HEK293 (cell line): Measurements from ENCODE around the gene CCDC146.

Source experiments
- CTCF ChIA-PET: fragments of 350-600 bp; formaldehyde crosslinking; extraction: SDS; loops from one replicate; lab custom pipeline; 2021; ENCODE audit warnings: antibody characterized with exemption; lab: Yijun Ruan, JAX
- POLR2A ChIA-PET: fragments of 300-600 bp; formaldehyde crosslinking; extraction: SDS; loops from one replicate; lab custom pipeline; 2020; ENCODE audit warnings: antibody characterized with exemption, inconsistent platforms; lab: Yijun Ruan, JAX
- H3K27ac ChIP-seq: fragments of 200-500 bp; sonication (Bioruptor generic); 2 replicates; pipeline ENCODE4 v1.5.1; 2014; ENCODE audit warnings: low read depth, low read length, control low read depth, inconsistent platforms; ENCODE audit errors: extremely low read depth
- H3K36me3 ChIP-seq, 2 experiments: fragments of 200-500 bp in 1 of 2; sonication (Bioruptor generic) in 1 of 2; 1 replicate in 1 of 2; 2 replicates in 1 of 2; pipeline ENCODE4 v1.5.1; 2014 to 2017; ENCODE audit warnings: inconsistent platforms in 2 of 2, low read length in 2 of 2; ENCODE audit not compliant: control insufficient read depth in 2 of 2, insufficient read depth in 1 of 2
- H3K4me1 ChIP-seq: fragments of 200-500 bp; sonication (Bioruptor generic); 2 replicates; pipeline ENCODE4 v1.5.1; 2014; ENCODE audit warnings: mild to moderate bottlenecking, low read length, inconsistent platforms; ENCODE audit not compliant: control insufficient read depth, insufficient read depth
- H3K4me3 ChIP-seq: 2 replicates; pipeline ENCODE4 v1.5.1; 2011; ENCODE audit warnings: low read depth, mild to moderate bottlenecking, control low read depth, low read length, moderate library complexity
- H3K9me3 ChIP-seq: fragments of 200-500 bp; sonication (Bioruptor generic); 2 replicates; pipeline ENCODE4 v1.5.1; 2014; ENCODE audit warnings: low read depth, low read length, inconsistent platforms; ENCODE audit not compliant: control insufficient read depth, insufficient read depth
- BCL11B ChIP-seq: fragments of 450-650 bp; formaldehyde crosslinking; IDR thresholded peaks from 2 replicates; pipeline ENCODE4 v1.5.1; 2016; ENCODE audit warnings: low read depth, missing biosample characterization, missing genetic modification characterization
- GLIS1 ChIP-seq: fragments of 450-650 bp; formaldehyde crosslinking; IDR thresholded peaks from 2 replicates; pipeline ENCODE4 v1.5.1; 2016; ENCODE audit warnings: missing biosample characterization, missing genetic modification characterization
- TRIM28 ChIP-seq: IDR thresholded peaks from 2 replicates; pipeline ENCODE4 v1.6.1; 2011; ENCODE audit warnings: low read length, control low read depth, borderline replicate concordance
- ZIC2 ChIP-seq: fragments of 450-650 bp; formaldehyde crosslinking; IDR thresholded peaks from 2 replicates; pipeline ENCODE4 v1.5.1; 2016; ENCODE audit warnings: missing biosample characterization, missing genetic modification characterization
- ZNF140 ChIP-seq: fragments of 450-650 bp; formaldehyde crosslinking; IDR thresholded peaks from 2 replicates; pipeline ENCODE4 v1.5.1; 2016; ENCODE audit warnings: missing biosample characterization, missing genetic modification characterization
- ZNF37A ChIP-seq: fragments of 450-650 bp; IDR thresholded peaks from 2 replicates; pipeline ENCODE4 v1.5.1; 2018; ENCODE audit warnings: missing biosample characterization, missing genetic modification characterization
- ZNF416 ChIP-seq: fragments of 450-650 bp; formaldehyde crosslinking; IDR thresholded peaks from 2 replicates; pipeline ENCODE4 v1.5.1; 2016; ENCODE audit warnings: missing biosample characterization, missing genetic modification characterization
- ZNF433 ChIP-seq: fragments of 450-650 bp; formaldehyde crosslinking; IDR thresholded peaks from 2 replicates; pipeline ENCODE4 v1.5.1; 2016; ENCODE audit warnings: missing biosample characterization, missing genetic modification characterization, low read depth
- ZNF664 ChIP-seq: fragments of 450-650 bp; formaldehyde crosslinking; IDR thresholded peaks from 2 replicates; pipeline ENCODE4 v1.5.1; 2016; ENCODE audit warnings: missing biosample characterization, missing genetic modification characterization
- ZNF830 ChIP-seq: fragments of 450-650 bp; IDR thresholded peaks from 2 replicates; pipeline ENCODE4 v1.5.0; 2018; ENCODE audit warnings: missing biosample characterization, missing genetic modification characterization, low read depth, mild to moderate bottlenecking, moderate library complexity
- ZSCAN16 ChIP-seq: fragments of 450-650 bp; formaldehyde crosslinking; IDR thresholded peaks from 2 replicates; pipeline ENCODE4 v1.5.1; 2016; ENCODE audit warnings: missing biosample characterization, missing genetic modification characterization
- ZXDB ChIP-seq: fragments of 450-650 bp; formaldehyde crosslinking; IDR thresholded peaks from 2 replicates; pipeline ENCODE4 v1.5.1; 2016; ENCODE audit warnings: missing biosample characterization, missing genetic modification characterization
- TF ChIP-seq, protein P1 (sequence below): fragments of 450-650 bp; formaldehyde crosslinking; IDR thresholded peaks from 2 replicates; pipeline ENCODE4 v1.5.1; 2016; ENCODE audit warnings: missing biosample characterization, missing genetic modification characterization
- TF ChIP-seq, protein P2 (sequence below): fragments of 450-650 bp; IDR thresholded peaks from 2 replicates; pipeline ENCODE4 v1.5.1; 2018; ENCODE audit warnings: missing biosample characterization, missing genetic modification characterization
- TF ChIP-seq, protein P3 (sequence below): fragments of 450-650 bp; formaldehyde crosslinking; conservative IDR thresholded peaks from 2 replicates; pipeline ENCODE4 v1.5.1; 2016; ENCODE audit warnings: low read depth, missing biosample characterization, missing genetic modification characterization
- TF ChIP-seq, protein P4 (sequence below): fragments of 450-650 bp; IDR thresholded peaks from 2 replicates; pipeline ENCODE4 v1.5.1; 2018; ENCODE audit warnings: missing biosample characterization, mild to moderate bottlenecking, missing genetic modification characterization
- TF ChIP-seq, protein P5 (sequence below): fragments of 450-650 bp; formaldehyde crosslinking; IDR thresholded peaks from 2 replicates; pipeline ENCODE4 v1.5.0; 2017; ENCODE audit warnings: missing biosample characterization, missing genetic modification characterization, borderline replicate concordance
- TF ChIP-seq, protein P6 (sequence below): fragments of 450-650 bp; formaldehyde crosslinking; IDR thresholded peaks from 2 replicates; pipeline ENCODE4 v1.5.1; 2016; ENCODE audit warnings: missing biosample characterization, missing genetic modification characterization, borderline replicate concordance

CCDC146 gene

DNA sequence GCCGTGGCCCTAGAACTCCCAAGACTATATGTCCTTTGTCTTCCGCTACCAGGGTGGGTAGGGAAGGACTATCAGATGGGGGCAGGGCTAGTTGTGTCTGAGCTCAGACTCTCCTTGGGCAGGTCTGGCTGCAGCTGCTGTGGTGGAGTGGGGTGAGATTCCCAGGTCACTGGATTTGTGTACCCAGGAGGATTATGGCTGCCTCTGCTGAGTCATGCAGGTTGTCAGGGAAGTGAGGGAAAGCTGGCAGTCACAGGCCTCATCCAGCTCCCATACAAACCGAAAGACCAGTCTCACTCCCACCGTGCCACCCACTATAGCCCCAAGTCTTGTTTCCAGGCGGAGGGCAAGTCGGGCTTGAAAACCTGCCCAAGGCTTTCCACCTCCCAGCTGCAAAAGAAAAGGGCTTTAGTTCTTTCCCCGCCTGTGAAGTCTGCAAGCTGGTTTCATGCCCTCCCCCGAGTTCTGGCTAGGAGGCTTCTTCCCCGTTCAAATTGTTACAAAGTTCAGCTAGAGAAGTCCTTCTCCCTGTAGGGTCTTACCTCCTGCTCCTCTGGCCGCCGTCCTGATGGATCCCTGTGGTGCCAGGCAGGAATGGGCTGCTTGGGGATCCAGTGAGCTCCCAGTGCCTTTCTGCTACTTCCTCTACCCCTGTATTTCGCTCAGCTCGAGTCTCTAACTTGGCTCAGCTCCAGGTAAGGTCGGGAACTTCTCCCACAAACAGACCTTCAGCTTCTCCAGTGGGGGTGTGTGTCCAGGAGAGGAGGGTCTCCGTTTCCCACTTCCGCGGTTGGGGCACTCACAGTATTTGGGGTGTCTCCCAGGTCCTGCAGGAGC is 184.0 kb downstream of the CCDC146 start:
- POLR2A ChIA-PET = no interaction called here
- Histone ChIP-seq H3K4me1 (no peaks in the 10 kb centered on the region), H3K9me3 (no peaks in the 10 kb centered on the region), H3K4me3 (no peak overlapping the region), H3K36me3 (no peaks in the 10 kb centered on the region), H3K27ac (no peak overlapping the region)
- CTCF ChIA-PET = no interaction called here
- TF ChIP-seq GLIS1 = no peak
- TF ChIP-seq, protein P1, sequence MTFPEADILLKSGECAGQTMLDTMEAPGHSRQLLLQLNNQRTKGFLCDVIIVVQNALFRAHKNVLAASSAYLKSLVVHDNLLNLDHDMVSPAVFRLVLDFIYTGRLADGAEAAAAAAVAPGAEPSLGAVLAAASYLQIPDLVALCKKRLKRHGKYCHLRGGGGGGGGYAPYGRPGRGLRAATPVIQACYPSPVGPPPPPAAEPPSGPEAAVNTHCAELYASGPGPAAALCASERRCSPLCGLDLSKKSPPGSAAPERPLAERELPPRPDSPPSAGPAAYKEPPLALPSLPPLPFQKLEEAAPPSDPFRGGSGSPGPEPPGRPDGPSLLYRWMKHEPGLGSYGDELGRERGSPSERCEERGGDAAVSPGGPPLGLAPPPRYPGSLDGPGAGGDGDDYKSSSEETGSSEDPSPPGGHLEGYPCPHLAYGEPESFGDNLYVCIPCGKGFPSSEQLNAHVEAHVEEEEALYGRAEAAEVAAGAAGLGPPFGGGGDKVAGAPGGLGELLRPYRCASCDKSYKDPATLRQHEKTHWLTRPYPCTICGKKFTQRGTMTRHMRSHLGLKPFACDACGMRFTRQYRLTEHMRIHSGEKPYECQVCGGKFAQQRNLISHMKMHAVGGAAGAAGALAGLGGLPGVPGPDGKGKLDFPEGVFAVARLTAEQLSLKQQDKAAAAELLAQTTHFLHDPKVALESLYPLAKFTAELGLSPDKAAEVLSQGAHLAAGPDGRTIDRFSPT (tag by site-specific recombination) = no peak
- TF ChIP-seq ZSCAN16 (tag by site-specific recombination) = no peak
- TF ChIP-seq ZXDB = no peak
- no peak for TF ChIP-seq ZNF664 (tag by site-specific recombination)
- no peak for TF ChIP-seq ZIC2 (tag by site-specific recombination)
- TF ChIP-seq ZNF140 = no peak
- TF ChIP-seq, protein P2, sequence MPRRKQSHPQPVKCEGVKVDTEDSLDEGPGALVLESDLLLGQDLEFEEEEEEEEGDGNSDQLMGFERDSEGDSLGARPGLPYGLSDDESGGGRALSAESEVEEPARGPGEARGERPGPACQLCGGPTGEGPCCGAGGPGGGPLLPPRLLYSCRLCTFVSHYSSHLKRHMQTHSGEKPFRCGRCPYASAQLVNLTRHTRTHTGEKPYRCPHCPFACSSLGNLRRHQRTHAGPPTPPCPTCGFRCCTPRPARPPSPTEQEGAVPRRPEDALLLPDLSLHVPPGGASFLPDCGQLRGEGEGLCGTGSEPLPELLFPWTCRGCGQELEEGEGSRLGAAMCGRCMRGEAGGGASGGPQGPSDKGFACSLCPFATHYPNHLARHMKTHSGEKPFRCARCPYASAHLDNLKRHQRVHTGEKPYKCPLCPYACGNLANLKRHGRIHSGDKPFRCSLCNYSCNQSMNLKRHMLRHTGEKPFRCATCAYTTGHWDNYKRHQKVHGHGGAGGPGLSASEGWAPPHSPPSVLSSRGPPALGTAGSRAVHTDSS = no peak
- no peak for TF ChIP-seq ZNF416 (tag by site-specific recombination)
- no peak for TF ChIP-seq TRIM28
- TF ChIP-seq, protein P3, sequence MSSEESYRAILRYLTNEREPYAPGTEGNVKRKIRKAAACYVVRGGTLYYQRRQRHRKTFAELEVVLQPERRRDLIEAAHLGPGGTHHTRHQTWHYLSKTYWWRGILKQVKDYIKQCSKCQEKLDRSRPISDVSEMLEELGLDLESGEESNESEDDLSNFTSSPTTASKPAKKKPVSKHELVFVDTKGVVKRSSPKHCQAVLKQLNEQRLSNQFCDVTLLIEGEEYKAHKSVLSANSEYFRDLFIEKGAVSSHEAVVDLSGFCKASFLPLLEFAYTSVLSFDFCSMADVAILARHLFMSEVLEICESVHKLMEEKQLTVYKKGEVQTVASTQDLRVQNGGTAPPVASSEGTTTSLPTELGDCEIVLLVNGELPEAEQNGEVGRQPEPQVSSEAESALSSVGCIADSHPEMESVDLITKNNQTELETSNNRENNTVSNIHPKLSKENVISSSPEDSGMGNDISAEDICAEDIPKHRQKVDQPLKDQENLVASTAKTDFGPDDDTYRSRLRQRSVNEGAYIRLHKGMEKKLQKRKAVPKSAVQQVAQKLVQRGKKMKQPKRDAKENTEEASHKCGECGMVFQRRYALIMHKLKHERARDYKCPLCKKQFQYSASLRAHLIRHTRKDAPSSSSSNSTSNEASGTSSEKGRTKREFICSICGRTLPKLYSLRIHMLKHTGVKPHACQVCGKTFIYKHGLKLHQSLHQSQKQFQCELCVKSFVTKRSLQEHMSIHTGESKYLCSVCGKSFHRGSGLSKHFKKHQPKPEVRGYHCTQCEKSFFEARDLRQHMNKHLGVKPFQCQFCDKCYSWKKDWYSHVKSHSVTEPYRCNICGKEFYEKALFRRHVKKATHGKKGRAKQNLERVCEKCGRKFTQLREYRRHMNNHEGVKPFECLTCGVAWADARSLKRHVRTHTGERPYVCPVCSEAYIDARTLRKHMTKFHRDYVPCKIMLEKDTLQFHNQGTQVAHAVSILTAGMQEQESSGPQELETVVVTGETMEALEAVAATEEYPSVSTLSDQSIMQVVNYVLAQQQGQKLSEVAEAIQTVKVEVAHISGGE (tag by site-specific recombination) = no peak
- TF ChIP-seq, protein P4, sequence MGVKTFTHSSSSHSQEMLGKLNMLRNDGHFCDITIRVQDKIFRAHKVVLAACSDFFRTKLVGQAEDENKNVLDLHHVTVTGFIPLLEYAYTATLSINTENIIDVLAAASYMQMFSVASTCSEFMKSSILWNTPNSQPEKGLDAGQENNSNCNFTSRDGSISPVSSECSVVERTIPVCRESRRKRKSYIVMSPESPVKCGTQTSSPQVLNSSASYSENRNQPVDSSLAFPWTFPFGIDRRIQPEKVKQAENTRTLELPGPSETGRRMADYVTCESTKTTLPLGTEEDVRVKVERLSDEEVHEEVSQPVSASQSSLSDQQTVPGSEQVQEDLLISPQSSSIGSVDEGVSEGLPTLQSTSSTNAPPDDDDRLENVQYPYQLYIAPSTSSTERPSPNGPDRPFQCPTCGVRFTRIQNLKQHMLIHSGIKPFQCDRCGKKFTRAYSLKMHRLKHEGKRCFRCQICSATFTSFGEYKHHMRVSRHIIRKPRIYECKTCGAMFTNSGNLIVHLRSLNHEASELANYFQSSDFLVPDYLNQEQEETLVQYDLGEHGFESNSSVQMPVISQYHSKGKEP (tag by site-specific recombination) = no peak
- TF ChIP-seq, protein P5, sequence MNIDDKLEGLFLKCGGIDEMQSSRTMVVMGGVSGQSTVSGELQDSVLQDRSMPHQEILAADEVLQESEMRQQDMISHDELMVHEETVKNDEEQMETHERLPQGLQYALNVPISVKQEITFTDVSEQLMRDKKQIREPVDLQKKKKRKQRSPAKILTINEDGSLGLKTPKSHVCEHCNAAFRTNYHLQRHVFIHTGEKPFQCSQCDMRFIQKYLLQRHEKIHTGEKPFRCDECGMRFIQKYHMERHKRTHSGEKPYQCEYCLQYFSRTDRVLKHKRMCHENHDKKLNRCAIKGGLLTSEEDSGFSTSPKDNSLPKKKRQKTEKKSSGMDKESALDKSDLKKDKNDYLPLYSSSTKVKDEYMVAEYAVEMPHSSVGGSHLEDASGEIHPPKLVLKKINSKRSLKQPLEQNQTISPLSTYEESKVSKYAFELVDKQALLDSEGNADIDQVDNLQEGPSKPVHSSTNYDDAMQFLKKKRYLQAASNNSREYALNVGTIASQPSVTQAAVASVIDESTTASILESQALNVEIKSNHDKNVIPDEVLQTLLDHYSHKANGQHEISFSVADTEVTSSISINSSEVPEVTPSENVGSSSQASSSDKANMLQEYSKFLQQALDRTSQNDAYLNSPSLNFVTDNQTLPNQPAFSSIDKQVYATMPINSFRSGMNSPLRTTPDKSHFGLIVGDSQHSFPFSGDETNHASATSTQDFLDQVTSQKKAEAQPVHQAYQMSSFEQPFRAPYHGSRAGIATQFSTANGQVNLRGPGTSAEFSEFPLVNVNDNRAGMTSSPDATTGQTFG (tag by site-specific recombination) = no peak
- no peak for TF ChIP-seq BCL11B (tag by site-specific recombination)
- no peak for TF ChIP-seq ZNF433 (tag by site-specific recombination)
- TF ChIP-seq, protein P6, sequence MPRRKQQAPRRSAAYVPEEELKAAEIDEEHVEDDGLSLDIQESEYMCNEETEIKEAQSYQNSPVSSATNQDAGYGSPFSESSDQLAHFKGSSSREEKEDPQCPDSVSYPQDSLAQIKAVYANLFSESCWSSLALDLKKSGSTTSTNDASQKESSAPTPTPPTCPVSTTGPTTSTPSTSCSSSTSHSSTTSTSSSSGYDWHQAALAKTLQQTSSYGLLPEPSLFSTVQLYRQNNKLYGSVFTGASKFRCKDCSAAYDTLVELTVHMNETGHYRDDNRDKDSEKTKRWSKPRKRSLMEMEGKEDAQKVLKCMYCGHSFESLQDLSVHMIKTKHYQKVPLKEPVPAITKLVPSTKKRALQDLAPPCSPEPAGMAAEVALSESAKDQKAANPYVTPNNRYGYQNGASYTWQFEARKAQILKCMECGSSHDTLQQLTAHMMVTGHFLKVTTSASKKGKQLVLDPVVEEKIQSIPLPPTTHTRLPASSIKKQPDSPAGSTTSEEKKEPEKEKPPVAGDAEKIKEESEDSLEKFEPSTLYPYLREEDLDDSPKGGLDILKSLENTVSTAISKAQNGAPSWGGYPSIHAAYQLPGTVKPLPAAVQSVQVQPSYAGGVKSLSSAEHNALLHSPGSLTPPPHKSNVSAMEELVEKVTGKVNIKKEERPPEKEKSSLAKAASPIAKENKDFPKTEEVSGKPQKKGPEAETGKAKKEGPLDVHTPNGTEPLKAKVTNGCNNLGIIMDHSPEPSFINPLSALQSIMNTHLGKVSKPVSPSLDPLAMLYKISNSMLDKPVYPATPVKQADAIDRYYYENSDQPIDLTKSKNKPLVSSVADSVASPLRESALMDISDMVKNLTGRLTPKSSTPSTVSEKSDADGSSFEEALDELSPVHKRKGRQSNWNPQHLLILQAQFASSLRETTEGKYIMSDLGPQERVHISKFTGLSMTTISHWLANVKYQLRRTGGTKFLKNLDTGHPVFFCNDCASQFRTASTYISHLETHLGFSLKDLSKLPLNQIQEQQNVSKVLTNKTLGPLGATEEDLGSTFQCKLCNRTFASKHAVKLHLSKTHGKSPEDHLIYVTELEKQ (tag by site-specific recombination) = no peak
- no peak for TF ChIP-seq ZNF830 (tag by site-specific recombination)
- no peak for TF ChIP-seq ZNF37A (tag by site-specific recombination)
